22Rv1 (cell line): Measurements from ENCODE around the gene NPR1.

Source experiments
- H3K27ac ChIP-seq: fragments of 450-650 bp; 2 replicates; pipeline ENCODE4 v1.5.1; 2017
- ZFX ChIP-seq: fragments of 450-650 bp; IDR thresholded peaks from 2 replicates; pipeline ENCODE4 v1.6.1; 2017; ENCODE audit warnings: antibody characterized with exemption, borderline replicate concordance
- TF ChIP-seq, protein P1 (sequence below): fragments of 450-650 bp; IDR thresholded peaks from 2 replicates; pipeline ENCODE4 v1.5.1; 2017; ENCODE audit warnings: mild to moderate bottlenecking

Gene NPR1

DNA sequence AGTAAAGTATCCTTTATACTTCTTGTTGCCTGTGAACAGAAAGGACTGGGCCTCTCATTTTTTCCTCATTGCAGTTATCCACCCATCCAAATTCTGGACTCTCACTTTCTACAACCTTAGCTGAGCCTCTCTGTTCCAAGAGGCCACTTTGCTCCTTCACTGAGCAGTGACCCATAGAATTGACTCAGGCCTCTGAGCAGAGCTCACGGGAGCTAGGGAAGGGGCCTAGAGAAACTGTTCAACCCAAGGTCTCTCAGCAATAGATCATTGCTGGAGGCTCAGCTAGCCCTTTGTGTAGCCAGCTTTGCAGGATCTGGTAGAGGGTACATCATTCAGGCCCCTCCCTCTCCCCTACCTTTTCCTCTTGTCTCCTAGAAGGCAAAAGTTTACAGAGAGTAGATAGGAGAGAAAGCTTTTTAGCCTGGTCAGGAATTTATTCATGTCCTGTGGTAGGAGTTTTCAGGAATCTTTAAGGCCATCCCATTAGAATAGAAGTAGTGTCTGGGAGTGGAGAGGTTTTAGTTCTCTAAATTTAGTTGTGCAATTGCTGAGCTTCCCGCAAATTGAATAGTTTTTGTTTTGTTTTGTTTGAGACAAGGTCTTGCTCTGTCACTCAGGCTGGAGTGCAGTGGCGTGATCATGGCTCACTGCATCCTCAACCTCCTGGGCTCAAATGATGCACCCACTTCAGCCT is 56.1 kb downstream of the NPR1 start:
- peak overlapping the region; percentile 4; the same call in 1 of the 2 replicates for H3K27ac ChIP-seq

DNA sequence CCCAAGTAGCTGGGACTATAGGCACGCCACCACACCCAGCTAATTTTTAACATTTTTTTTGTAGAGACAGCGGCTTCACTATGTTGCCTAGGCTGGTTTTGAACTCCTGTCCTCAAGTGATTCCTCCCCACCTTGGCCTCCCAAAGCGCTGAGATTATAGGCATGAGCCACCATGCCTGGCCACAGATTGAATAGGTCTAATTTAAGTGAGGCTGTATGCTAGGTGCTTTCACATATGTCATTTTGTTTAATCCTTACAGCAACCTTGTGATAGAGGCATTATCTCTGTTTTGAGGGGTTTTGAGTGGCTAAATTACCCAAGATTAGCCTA is 56.6 kb downstream of the NPR1 start:
- no peak overlapping the region for H3K27ac ChIP-seq
- TF ChIP-seq, protein P1, sequence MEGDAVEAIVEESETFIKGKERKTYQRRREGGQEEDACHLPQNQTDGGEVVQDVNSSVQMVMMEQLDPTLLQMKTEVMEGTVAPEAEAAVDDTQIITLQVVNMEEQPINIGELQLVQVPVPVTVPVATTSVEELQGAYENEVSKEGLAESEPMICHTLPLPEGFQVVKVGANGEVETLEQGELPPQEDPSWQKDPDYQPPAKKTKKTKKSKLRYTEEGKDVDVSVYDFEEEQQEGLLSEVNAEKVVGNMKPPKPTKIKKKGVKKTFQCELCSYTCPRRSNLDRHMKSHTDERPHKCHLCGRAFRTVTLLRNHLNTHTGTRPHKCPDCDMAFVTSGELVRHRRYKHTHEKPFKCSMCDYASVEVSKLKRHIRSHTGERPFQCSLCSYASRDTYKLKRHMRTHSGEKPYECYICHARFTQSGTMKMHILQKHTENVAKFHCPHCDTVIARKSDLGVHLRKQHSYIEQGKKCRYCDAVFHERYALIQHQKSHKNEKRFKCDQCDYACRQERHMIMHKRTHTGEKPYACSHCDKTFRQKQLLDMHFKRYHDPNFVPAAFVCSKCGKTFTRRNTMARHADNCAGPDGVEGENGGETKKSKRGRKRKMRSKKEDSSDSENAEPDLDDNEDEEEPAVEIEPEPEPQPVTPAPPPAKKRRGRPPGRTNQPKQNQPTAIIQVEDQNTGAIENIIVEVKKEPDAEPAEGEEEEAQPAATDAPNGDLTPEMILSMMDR: no peak

More for the DNA sequence above, 56.1 kb downstream of the NPR1 start:
- TF ChIP-seq, protein P1: no peak
- no peak for TF ChIP-seq ZFX

DNA sequence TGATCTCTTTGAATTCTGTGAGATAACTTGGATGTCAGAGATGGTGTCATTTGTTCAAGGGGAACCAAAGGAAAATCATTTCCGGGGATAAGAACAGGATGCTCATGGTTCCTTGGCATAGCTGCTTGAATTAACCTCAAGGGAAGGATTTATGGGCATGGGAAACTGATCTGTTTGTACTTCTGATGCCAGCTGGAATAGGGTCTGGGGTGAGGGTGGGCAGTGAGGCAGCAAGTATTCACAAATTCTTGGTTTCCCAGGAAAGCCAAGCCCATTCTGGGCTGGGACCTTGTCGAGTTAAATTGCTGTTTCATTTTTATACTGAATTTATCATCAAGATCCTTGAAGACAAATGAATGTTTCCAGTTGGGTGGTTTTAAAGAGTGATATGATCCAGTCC is 63.5 kb downstream of the NPR1 start:
- peak overlapping the region; percentile 77 for H3K27ac ChIP-seq
- TF ChIP-seq, protein P1: no peak
- TF ChIP-seq ZFX: no peak

DNA sequence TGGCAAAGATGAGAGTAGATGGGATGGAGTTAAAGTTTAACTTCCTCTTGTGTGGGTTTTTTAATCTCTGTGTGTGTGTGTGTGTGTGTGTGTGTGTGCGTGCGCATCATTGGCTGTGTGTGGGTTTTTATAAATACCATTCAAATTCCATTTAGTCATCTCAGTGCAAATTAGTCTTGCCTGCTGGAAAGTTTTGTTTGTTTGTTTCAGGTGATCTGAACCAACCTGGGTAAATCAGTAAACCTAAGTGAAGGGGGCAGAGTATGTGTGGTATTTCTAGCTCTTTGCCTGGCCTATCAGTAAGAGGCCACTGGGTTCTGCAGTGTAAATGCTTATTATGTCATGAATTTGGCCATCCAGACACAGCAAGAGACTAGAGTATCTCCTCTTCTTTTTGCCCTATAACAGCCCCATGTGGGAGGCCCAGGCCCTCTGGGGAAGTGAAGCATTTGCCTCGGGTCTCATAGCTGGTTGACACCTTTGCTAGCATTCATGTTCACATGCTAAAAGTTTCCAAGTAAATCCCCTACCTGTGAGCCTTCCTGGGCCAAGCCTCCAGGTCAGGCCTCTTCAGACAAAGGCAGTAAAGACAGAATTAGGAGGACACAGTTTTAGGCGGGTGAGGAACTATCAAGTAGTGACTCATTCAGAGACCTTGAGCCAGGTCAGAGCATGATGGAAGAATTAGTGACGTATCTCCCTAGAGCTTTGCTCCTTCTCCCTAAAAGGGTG is 64.1 kb downstream of the NPR1 start:
- peak overlapping the region; percentile 77 for H3K27ac ChIP-seq
- no peak for TF ChIP-seq ZFX
- TF ChIP-seq, protein P1: no peak
